ENCODE results near the gene PDGFA. TPM values are rescaled to one million over a fixed set of nuclear protein-coding genes. Genes with fewer than 3 reads are reported as not detected.

Gene PDGFA
- total RNA-seq, 1 donor from 2014 or later: 94.8 TPM

DNA sequence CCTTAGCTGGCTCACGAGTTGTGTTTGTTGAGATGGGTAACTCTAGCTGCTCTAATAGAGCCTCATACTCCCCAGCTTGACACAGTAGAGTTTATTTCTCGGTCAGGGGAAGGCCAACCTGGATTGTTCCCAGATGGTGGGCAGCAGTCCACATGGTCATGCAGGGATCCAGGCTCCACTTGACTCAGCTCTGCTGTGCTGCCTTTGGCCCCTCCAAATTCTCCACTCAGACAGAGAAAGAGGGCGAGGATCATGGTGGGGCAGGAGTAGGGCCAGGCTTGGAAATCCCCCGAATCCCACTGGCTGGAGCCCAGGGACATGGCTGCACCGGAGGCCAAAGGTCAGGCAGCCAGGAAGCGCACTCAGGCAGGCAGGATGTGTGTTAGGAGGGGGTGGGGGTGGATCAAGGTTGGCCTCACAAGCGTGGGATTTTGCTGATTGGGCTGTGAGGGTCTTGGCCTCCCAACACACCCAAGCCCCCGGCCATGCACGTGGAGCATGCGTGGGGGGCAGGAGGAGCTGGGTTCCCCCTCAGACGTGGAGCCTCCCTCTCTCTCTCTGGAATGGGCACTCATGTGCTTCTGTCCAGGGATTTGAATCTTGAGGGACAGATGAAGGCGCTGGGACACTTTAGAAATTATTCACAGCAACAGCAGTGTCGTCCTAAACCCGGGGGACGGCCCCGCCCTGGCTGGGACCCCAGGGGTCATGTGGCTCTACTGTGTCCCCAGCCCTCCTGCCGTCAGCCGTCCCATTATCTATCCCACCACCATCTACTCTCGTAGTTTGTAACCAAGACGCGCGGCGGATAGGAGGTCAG is 44.8 kb downstream of the PDGFA start:
- peak in 1 of 2 donors; percentile 82 for DNase-seq (ENCODE audit: low read depth in 2 of 2)

DNA sequence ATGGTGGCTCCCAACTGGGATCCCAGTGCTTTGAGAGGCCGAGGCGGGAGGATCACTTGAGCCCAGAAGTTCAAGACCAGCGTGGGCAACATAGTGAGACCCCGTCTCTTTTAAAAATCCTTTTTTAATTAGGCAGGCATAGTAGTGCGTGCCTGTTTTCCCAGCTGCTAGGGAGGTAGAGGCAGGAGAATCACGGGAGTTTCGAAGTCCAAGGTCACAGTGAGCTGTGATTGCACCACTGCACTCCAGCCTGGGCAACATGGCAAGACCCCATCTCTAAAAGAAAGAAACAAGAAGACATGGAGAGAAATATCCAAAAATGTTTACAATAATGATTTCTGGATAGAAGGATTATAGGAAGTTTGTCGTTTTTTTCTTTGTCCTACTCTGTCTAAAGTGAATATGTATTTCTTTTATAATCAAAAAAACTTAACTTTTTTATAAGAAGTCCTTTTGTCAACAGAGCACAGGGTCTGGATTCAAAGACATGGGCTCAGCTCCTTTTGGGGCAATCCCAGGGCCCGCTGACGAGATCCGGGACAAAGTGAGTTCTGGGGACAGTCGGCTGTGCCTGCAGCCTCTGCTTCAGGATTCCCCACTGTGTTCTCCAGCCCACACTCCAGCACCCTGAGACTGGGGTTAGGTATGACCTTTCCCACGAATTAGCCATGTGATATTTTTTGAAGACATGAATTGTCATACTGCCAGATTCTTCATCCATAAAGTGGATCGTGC is 45.6 kb downstream of the PDGFA start:
- no peak for DNase-seq (ENCODE audit: low read depth in 2 of 2)

DNA sequence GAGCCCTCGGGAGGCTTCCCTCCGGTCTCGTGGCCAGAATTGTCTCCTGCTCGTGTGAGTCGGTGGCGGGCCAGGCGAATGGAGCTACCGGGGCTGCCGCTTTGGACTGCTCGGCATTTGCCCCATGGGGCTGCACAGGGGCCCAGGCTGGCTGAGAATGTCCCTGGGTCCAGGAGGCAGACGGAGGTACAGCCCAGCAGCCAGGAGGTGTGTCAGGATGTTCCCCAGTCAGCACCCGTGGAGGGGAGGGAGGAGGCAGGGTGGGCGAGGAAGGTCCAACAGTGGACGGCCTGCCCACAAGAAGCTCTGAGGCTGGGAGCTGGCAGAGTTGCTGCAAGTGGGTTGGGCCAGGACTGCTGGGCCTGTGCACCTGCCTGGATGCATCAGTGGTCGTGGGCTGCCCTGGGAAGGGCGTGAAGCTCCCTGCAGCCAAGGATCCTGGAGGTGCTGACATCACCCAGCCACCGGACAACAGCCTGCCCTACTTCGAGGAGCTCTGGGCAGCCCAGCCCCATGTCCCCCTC is 46.4 kb downstream of the PDGFA start:
- DNase-seq (ENCODE audit: low read depth in 2 of 2): no peak

DNA sequence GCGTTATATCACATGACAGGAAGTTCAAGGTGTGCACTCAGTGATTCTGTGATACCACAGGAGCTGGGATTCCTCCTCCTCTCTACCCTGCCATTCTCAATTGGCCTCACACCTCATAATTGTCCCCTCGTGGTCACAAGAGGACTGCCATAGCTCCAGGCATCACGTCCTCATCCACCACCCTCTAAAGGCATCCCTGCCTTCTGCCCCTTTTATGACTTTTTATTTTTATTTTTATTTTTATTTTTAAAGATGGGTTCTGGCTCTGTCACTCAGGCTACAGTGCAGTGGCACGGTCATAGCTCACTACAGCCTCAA is 47.0 kb downstream of the PDGFA start:
- no peak for DNase-seq (ENCODE audit: low read depth in 2 of 2)

DNA sequence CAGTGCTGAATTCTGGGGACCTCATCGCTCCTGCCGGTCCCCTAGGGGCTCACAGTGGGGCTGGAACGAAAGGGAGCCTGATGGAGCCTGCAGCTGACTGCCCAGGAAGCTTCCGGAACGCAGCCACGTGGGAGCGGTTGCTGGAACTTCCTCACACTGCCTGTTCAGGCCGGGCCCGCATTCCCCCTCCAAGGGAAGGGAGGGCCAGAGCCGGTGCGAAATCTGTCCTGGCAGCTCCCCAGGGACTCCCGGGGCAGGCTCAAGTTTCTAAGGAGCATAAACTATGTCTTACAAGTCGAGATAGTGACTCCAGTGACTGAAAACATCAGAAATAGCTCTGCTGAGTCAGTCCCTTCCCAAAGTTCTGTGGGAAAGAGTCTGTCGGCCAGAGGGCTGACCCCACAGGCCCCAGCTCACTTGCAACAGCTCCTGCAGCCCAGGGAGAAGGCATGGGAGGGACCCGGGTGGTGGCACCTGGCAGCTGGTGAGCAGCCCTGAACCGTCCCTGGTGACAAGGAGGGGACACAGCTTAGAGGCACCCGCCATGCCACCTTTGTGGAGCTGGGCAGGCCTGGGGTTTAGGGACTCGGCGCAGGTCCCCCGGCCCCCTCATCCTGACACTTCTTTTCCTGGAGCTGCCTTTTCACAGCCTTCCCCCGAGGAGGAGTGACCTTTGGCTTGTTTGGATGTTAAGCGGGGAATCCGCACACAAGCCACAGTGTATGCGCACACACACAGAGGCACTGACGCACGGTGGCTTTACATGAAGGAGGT is 47.6 kb downstream of the PDGFA start:
- DNase-seq (ENCODE audit: low read depth in 2 of 2): peak; percentile 82 to 85

DNA sequence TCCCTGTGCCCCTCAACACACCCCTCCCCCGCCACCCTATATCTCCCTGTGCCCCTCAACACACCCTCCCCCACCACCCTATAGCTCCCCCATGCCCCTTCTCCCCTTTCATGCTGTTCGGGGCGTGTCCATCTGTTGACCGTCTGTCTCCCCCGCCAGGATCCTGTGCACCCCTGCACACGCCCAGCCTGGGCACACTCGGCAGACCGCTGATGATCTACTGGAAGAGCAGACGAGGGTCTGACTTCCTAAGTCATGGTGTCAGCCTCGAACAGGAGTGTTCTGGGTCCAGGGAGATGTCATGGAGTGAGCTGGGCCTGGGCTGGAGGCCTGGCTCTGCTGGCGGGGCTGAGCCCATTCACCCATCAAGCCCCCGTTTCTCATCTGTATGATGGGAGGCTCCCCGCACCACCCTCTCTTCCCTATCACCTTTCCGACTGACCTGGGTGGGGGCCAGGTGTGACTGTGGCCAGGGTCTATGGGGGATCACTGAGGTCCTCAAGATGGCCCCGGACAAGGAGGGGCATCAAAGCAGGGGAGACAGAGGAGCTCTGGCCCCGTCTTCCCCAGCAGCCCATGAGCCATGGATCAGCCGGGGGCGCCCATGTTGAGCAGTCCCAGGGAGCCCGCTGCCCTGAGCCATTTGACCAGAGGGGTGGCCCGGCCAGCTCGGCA is 48.3 kb downstream of the PDGFA start:
- DNase-seq (ENCODE audit: low read depth in 2 of 2): no peak

DNA sequence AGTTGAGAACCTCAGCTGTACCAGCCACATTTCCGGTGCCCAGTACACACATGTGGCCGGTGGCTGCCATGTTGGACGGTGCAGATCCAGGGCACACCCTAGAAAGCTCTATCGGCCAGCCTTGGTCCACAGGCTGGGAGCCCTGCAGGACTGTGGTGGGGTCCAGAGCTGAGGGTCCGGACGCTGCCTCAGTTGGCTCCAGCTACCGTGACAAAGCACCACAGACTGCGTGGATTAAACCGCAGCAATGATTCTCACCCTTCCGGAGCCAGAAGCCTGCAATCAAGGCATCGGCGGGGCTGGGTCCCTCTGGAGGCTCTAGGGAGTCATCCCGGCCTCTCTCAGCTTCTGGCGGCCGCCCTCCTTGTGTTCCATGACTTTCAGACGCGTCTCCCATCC is 50.1 kb downstream of the PDGFA start:
- DNase-seq (ENCODE audit: low read depth in 2 of 2): no peak

DNA sequence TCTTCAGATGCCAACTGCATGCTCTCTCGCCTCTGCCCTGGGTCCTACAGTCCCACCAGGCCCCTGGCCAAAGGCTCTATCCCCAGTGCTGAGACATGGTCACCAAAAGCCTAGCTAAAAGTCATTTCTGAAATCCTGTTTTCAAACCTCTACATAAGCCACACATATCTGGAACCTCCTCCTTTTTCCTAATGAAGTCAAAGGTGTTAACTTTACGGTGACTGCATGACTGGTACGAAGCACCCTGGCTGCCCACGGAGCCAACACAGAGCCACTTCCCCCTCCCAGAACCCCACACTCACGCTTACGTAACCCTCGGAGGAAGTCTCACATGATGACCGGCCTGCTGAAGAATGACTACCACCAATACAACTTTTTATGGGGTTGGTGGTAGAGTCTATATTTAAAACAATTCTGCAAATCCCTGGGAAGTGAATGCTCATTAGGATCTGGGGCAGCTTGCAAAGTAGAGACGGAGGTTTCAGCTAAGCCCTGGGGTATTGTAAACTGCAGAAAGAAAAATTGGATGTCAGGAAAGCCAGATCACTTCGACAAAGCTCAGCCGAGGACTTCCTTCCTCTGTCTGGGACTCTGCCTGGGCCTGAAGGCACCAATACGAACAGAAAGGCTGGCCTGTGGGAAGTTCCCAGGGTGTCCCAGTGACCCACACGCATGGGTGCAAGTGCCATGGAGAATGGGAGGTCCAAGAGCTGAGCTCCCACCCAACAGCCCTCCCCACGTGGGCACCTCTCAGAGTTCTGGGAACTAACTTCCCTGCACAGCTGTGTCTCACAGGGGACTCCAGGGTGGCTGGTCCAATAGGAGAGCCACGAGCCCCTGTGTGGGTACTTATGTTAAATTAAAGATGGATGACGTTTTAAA is 50.7 kb downstream of the PDGFA start:
- peak; percentile 36 to 73 for DNase-seq (ENCODE audit: low read depth in 2 of 2)

DNA sequence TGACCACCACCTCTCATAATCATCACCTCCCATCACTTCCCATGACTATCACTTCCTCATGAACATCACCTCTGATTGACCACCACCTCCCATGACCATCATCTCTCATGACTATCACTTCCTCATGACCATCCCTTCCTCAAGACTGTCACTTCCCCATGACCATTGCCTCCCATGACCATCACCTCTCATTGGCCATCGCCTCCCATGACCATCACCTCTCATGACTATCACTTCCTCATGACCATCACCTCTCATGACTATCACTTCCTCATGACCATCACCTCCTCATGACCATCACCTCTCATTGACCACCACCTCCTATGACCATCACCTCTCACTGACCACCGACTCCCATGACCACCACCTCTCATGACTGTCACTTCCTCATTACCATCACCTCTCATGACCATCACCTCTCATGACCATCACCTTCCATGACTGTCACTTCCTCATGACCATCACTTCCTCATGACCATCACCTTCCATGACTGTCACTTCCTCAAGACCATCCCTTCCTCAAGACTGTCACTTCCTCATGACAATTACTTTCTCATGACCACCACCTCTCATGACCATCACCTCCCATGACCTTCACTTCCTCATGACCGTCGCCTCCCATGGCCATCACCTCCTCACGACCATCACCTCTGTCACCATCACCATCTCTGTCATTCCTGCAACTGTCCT is 51.6 kb downstream of the PDGFA start:
- no peak for DNase-seq (ENCODE audit: low read depth in 2 of 2)

DNA sequence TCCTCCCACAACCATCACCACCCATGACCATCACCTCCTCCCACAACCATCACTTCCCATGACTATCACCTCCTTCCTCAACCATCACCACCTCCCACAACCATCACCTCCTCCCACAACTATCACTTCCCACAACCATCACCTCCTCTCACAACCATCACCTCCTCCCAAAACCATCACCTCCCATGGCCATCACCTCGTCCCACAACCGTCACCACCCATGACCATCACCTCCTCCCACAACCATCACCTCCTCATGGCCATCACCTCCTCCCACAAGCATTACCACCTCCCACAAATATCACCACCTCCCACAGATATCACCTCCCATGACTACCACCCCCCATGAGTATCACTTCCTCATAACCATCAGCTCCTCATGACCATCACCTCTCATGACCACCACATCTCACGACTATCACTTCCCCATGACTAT is 52.2 kb downstream of the PDGFA start:
- no peak for DNase-seq (ENCODE audit: low read depth in 2 of 2)

DNA sequence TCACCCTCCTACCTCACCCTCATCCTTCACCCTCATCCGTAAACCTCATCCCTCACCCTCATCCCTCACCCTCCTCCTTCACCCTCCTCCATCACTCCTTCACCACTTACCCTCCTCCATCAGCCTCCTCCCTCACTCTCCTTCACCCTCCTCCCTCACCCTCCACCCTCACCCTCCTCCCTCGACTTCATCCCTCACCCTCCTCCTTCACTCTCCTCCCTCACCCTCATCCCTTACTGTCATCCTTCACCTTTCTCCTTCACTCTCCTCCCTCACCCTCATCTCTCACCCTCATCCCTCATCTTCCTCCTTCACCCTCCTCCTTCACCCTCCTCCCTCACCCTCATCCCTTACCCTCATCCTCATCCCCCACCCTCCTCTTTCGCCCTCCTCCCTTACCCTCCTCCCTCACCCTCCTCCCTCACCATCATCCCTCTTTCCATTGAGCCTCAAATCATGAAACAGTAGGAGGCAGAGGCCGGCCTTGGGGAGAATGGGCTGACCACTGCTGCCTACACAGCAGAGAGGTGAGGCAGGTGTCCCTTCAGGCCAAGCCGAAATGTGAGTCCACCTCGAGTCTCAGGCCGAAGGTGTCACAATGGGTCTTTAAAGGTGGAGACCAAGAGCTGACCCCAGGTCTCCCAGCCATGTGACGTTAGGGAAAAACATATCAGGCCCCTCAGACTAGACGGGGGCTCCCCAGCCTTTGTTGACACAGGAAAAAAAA is 53.0 kb downstream of the PDGFA start:
- DNase-seq (ENCODE audit: low read depth in 2 of 2): no peak

DNA sequence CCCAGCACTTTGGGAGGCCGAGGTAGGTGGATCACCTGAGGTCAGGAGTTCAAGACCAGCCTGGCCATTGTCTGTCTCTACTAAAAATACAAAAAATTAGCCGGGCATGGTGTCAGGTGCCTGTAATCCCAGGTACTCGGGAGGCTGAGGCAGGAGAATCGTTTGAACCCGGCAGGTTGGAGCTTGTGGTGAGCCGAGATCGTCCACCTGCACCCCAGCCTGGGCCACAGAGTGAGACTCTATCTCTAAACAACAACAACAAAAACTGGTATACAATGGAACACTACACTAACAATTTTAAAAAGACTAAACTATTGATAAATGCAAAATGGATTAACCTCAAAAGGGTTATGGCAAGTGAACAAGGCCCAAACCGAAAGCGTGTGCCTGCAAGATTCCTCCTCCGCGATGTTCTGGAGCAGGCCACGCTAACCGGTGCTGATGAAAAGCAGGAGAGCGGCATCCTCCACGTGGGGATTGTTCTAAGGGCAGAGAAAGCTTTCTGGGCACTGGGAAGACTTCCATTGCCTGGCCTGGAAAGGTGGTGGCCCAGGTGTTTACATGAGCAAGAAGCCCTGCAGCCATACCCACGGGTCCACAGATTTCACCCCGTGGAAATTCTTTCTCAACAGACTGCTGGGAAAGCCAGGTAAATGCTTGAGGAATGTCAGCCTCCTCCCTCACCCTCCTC is 53.8 kb downstream of the PDGFA start:
- DNase-seq (ENCODE audit: low read depth in 2 of 2): no peak

DNA sequence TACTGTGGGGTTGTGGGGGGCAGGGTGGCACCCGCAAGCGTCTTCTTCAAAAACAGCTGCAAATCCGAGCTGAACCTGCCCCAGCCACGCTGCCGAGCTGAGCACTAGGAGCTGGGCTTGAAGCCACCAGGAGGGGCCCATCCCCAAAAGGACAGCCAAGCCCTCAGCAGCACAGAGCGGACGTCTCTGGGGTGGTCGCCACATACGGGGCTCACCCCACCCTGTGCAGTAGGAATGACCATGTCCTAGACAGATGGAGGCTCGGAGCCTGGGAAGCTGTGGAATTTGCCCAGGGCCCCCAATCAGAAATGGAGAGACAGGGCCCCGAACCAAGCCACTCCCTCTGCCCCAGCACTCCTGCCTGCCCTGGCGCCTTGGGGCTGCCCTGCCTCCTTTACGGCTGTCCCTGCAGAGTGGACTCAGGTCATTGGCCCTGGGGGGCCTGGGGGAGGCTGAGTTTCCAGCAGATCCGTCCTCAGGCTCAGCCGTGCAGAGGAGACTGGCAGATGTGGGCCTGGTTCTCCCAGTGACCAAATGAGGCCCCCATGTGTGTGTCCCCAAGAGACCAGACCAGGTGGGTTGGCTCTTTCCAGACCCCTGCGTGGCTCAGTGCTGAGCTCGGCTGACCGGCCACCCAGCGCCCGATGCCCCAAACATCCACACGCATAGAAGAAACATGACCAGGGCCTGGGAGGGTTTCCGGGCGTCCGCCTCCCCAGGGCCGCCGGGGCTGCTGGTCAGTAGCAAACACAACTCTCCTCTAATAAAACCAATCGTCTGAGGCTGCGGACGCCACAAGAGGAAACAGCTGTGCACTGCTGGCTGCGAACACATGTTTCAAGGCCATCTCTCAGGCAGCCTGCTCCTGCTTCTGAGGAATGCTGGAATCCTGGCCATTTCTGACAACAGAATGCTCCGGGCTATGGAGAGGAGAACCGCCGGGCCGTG is 54.9 kb downstream of the PDGFA start:
- peak; percentile 75 to 80 for DNase-seq (ENCODE audit: low read depth in 2 of 2)

DNA sequence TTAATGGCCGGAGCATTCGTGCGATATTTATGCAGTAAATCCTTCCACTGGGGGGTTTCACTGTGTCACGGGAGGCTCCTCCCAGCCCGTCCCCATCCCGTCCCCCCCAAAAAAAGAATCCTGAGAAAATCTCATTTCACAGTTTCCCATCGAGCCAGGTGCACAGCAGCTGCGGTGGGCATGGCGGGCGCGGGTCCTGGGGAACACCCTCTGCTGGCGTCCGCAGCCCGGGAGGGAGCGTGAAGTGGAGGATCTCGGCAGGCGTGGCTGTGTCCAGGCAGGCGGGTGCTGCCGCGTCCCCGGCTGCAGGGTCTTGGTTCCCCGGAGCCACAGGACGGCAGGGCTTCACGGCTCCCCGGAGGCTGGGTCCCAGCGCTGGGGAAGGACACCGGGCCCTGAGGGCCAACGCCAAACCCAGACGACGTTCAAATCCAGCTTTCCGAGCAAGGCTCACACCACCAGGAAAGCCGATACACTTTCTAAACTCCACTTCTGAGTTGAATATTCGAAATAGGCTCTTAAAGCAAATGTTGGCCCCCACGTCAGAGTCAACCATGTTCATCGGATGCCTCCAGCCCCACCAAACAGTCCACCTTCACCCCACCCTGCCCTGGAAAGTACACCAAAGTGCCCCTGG is 55.7 kb downstream of the PDGFA start:
- DNase-seq (ENCODE audit: low read depth in 2 of 2): no peak

DNA sequence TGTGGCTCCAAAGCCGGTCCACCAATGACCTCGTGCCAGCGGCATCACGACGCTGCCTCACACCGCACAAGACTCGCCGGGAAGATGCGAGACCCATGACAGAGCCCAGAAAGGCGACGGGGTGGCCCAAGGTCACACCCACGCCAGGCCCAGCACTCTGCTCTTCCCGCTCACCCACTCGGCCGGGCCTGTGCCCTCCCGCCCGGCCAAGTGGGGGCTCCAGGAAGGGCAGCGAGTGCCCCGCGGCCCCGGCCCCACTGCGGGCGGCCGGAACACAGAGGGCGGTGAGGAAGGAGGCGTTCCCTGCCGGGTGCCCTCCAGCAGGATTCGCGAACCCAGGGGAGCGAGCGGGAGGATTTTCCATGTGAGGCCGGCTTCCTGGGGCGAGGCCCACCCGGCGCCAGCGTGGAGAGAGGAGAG is 56.3 kb downstream of the PDGFA start:
- no peak for DNase-seq (ENCODE audit: low read depth in 2 of 2)

DNA sequence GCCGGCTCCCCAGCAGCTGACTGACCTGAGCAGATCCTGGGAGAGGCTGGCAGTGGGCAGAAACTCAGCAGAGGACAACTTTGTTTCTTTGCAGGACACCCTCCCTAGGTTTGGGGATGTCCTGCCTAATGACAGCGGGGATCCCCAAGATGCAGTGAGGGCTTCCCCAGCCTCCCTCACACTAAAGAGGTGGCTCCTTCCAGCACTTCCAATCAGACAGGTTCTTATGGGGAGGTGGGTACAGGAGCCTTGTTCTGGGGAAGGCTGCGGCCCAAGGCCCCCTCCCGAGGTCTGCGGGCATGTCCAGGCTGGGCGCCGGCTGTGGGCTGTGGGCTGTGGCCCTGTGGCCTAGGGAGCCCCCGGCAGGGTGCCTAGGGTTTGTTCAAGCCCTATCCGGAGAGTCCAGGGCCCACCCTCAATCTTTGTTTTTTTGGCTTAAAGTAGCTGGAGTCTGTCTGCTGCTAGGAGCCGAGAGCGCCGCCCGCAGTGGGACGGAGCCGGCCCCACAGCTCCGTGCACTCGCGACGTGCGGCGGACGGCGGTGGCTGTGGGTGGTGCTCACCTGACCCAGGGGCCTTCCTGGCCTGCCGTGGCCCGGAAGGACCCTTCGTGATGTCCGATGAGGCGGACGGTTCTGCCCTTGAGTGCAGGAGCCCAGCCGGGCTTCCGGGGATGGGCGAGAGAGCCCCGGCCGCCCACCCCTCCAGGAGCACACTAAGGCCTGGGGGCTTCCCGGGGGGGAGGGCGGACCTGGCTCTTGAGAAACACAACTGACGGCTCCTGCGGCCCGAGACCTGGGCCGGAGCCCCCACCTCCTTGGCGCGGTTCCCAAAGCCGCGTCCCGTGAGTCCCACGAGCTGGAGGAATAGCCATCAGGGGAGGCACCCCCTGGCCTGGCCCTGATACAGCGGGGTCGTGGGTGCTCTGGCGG is 57.2 kb downstream of the PDGFA start:
- DNase-seq (ENCODE audit: low read depth in 2 of 2): no peak

Measured in lung microvascular endothelial cell (primary cell).